Adrenal gland (tissue), 12 donors: Measurements from ENCODE around the gene CIRBP. TPM values are rescaled to one million over a fixed set of nuclear protein-coding genes. Genes with fewer than 3 reads are reported as not detected.

Experiments
- DNase-seq, 7 donors: peaks; one replicate each; pipeline ENCODE4 v3.0.0-alpha.2; 2019 to 2020
- H3K27ac ChIP-seq, 5 donors: fragments of 200-600 bp; sonication (generic) in 4 of 5; 1 replicate in 3 of 5; 2 replicates in 2 of 5; pipeline versions ENCODE4 v1.5.1 to v1.8.0; 2016 to 2020; ENCODE audit warnings: mild to moderate bottlenecking in 1 of 5
- H3K27me3 ChIP-seq: fragments of 200-600 bp; 2 replicates; pipeline ENCODE4 v1.8.0; 2021
- H3K36me3 ChIP-seq, 2 donors: fragments of 200-600 bp; replicated peaks in 1 of 2; 1 replicate in 1 of 2; 2 replicates in 1 of 2; pipeline versions ENCODE4 v1.5.1 to v1.8.0; 2018 to 2022
- H3K4me1 ChIP-seq, 2 donors: fragments of 200-600 bp; replicated peaks in 1 of 2; 1 replicate in 1 of 2; 2 replicates in 1 of 2; pipeline versions ENCODE4 v1.5.1 to v1.8.0; 2018 to 2021
- H3K4me3 ChIP-seq, 4 donors: fragments of 200-600 bp; sonication (generic) in 3 of 4; one replicate each; pipeline ENCODE4 v1.5.1; 2016 to 2018
- H3K9me3 ChIP-seq, 3 donors: fragments of 200-600 bp; sonication (generic) in 1 of 3; replicated peaks in 1 of 3; 1 replicate in 2 of 3; 2 replicates in 1 of 3; pipeline versions ENCODE4 v1.5.1 to v1.8.0; 2016 to 2021
- CTCF ChIP-seq, 6 experiments: fragments of 450-650 bp in 4 of 6; fragments of 200-600 bp in 2 of 6; sonication (generic) in 1 of 6; IDR thresholded peaks; 1 replicate in 5 of 6; 2 replicates in 1 of 6; pipeline versions ENCODE4 v1.5.1 to v1.8.0; 2016 to 2021; ENCODE audit warnings: antibody characterized with exemption in 6 of 6, mild to moderate bottlenecking in 2 of 6, moderate library complexity in 1 of 6
- POLR2A ChIP-seq, 2 donors: fragments of 450-650 bp; IDR thresholded peaks; one replicate each; pipeline ENCODE4 v1.6.1; 2017; ENCODE audit warnings: antibody characterized with exemption in 2 of 2, mild to moderate bottlenecking in 2 of 2, moderate library complexity in 1 of 2
- WGBS, 4 donors: extraction: QIAGEN DNeasy Blood & Tissue Kit in 2 of 4; methylation state at CpG; one replicate each; pipeline versions ENCODE4 v1.1.5 to v1.1.7; 2013 to 2017; 5-methylcytosine and 5-hydroxymethylcytosine counted together
- intact Hi-C, 2 donors: fragments of 100-400 bp; cut with DNase I; formaldehyde crosslinking; loops; one replicate each; pipeline versions ENCODE4 v1.14.1 to v1.15.0; 2022 to 2023
- polyA plus RNA-seq, 3 donors: library from polyadenylated mRNA; stranded (reverse); fragments of 200-250 nt in 2 of 3; fragments of 350-450 nt in 1 of 3; fragmentation: Illumina TruSeq in 1 of 3; extraction: RNeasy Lipid Tissue Mini Kit (QIAGEN cat#74804) in 1 of 3; gene quantifications; one replicate each; pipeline ENCODE4 v1.2.3, GENCODE V29; 2013 to 2014
- total RNA-seq, 9 donors: library from RNA; depleted of rRNA in 4 of 9; stranded (reverse); fragments of >200 nt in 4 of 9; fragments of 120-200 nt in 1 of 9; fragmentation: NEBNext Ultra II Directional in 1 of 9; extraction: Animal tissue kit (Norgen Biotek cat#: 25700) in 1 of 9; gene quantifications; one replicate each; pipeline versions ENCODE4 v1.1.0 to v1.2.4, GENCODE V29; 2013 to 2023
- donor health status: healthy with polysubstance abuse.
- donor health status: Bipolar disorder and iron deficiency.
- donor health status: DM: yes; HTN: yes; CAD: no.
- donor health status: DM: no; HTN: no; CAD: no.
- donor health status: DM: no; HTN: no; CAD: no.
- donor health status: DM: yes; HTN: yes; CAD: no.

CIRBP gene
- total and polyA plus RNA-seq, 12 donors: 317 to 1,164 (median 685) TPM

GRCh38 chr19:1284979-1285736 is 16.0 kb downstream of the CIRBP start:
- 27 to 93% (median 49%) methylated on average over 3 to 51 of the region's 51 CpGs for WGBS, 4 donors
- no peak overlapping the region for H3K4me3 ChIP-seq
- TF ChIP-seq CTCF (IDR thresholded peaks at IDR 0.05): no peak
- TF ChIP-seq POLR2A (IDR thresholded peaks at IDR 0.05): no peak
- no peak overlapping the region for H3K27ac ChIP-seq
- H3K36me3 ChIP-seq: no peaks in the 10 kb centered on the region
- H3K9me3 ChIP-seq: no peaks in the 10 kb centered on the region
- peaks cover 0 to 5% of the 10 kb centered on the region in 2 donors for H3K4me1 ChIP-seq
- DNase-seq: no peak
- intact Hi-C loops: loop anchor here (10.0 kb wide), 2 partner anchors 100 to 230 kb away; partner anchors contain the start of genes ADAMTSL5 (in 1 of the 2) and NDUFS7 (in 1 of the 2)
- peaks cover 51% of the 10 kb centered on the region for H3K27me3 ChIP-seq

GRCh38 chr19:1285737-1286360 is 16.7 kb downstream of the CIRBP start, which contains the start of gene EFNA2:
Gene EFNA2 (plus strand): TSS chr19:1285873. CDS start chr19:1286169, 296 bp downstream.
- Histone ChIP-seq H3K27me3 (peaks cover 53% of the 10 kb centered on the region), H3K4me1 (peaks cover 0 to 5% of the 10 kb centered on the region in 2 donors), H3K27ac (no peak within 1 kb of the TSS), H3K36me3 (no peaks in the 10 kb centered on the region), H3K4me3 (no peak within 1 kb of the TSS), H3K9me3 (no peaks in the 10 kb centered on the region)
- intact Hi-C loops: loop anchor here (10.0 kb wide), 2 partner anchors 99 to 229 kb away; partner anchors contain the start of genes ADAMTSL5 (in 1 of the 2) and NDUFS7 (in 1 of the 2)
- TF ChIP-seq POLR2A (IDR thresholded peaks at IDR 0.05) (no peak), CTCF (IDR thresholded peaks at IDR 0.05) (no peak)
- WGBS, 4 donors: 0 to 1% (median 0%) methylated on average over 6 to 93 of the region's 113 CpGs; no CpG with 5 or more reads in 1 of the 4 donors
- no peak for DNase-seq

- Histone ChIP-seq H3K9me3 (no peaks in the 10 kb centered on the region), H3K4me1 (peaks cover 0 to 5% of the 10 kb centered on the region in 2 donors), H3K27ac (no peak overlapping the region), H3K36me3 (no peaks in the 10 kb centered on the region), H3K4me3 (no peak overlapping the region), H3K27me3 (peaks cover 60% of the 10 kb centered on the region)
- intact Hi-C loops: loop anchor here (10.0 kb wide), 2 partner anchors 98 to 228 kb away; partner anchors contain the start of genes ADAMTSL5 (in 1 of the 2) and NDUFS7 (in 1 of the 2)
- no peak for TF ChIP-seq POLR2A (IDR thresholded peaks at IDR 0.05)
- no peak for TF ChIP-seq CTCF (IDR thresholded peaks at IDR 0.05)
- WGBS, 4 donors: 28 to 63% (median 42%) methylated on average over 5 to 38 of the region's 38 CpGs
- DNase-seq: no peak
These were observed 17.6 kb downstream of the CIRBP start for GRCh38 chr19:1286487-1287353.
